Erythroblast (primary cell): Measurements from ENCODE around the gene CNTNAP5.

Experiments used
- GATA1 ChIP-seq: IDR thresholded peaks from 2 replicates; pipeline ENCODE4 v1.6.1; 2011; ENCODE audit warnings: low read depth, mild to moderate bottlenecking, control low read depth, low read length, moderate library complexity
- POLR2A ChIP-seq: IDR thresholded peaks from 2 replicates; pipeline ENCODE4 v1.6.1; 2011; ENCODE audit warnings: mild to moderate bottlenecking, low read length

GRCh38 chr2:124315221-124315880, 290.3 kb downstream of the CNTNAP5 start:
- TF ChIP-seq POLR2A (no peak), GATA1 (no peak)
